COLO829 (cell line): ENCODE measurements around the gene UCP1.

Source experiments
- DNase-seq: peaks from one replicate; pipeline ENCODE4 v3.0.0; 2012; ENCODE audit warnings: low spot score

UCP1 gene, protein sequence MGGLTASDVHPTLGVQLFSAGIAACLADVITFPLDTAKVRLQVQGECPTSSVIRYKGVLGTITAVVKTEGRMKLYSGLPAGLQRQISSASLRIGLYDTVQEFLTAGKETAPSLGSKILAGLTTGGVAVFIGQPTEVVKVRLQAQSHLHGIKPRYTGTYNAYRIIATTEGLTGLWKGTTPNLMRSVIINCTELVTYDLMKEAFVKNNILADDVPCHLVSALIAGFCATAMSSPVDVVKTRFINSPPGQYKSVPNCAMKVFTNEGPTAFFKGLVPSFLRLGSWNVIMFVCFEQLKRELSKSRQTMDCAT

GRCh38 chr4:140568507-140569306, at the start of gene UCP1:
UCP1 (minus strand) TSS chr4:140568961; CDS start chr4:140568729, 232 bp downstream.
- no peak for DNase-seq

DNA sequence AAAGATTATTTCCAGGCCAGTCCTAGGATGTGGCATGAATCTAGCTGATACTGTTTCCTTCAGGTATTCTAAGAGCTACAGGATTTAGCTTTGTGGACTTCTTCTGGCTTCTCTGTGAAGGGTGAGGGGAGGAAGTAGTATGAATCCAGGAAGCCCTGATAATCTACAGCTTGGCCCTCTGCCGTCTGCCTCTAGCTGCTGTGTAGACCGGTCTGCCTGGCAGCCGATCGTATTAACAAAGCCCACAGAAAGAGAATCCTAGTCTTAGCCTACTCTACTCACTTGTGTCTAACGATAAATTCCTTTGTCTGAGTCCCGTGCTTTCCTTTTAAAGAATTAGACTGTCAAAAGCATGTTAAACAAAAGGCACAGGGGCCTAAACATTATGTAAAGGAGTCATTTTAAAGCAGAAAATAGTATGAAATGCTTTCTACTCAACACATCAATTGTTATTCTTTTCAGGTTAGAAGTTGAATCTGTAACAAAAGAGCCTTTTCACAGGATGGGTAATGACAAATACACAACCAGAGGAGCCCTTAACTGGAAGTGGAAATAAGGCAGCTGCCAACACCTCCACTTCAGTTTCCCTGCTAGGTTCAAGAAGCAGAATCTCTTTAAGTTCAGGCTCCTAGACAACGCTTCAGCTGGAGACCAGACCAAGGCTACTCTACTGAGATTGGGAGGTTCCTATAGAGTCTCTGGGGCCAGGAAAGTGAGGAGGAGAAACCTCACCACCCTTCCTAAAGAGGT, 48.9 kb upstream of the UCP1 start:
- no peak for DNase-seq

DNA sequence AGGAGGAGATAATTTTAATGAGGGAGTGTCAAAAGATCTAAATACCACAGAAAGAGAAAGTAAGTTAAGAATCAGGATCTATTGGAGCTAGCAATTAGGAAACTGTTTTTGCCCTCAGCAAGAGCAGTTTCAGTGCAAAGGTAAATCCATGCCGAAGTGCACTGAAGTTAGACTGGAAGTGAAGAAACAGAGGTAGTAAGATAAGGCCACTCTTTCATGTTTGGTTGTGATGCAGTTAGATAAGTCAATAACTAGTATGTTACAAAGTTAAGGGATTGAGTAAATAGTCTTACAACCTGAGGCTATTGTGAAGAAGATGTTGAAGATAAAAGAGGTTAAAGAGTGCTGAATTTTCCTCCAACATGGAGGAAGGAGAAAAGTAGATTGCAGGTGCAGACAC, 46.7 kb upstream of the UCP1 start:
- no peak for DNase-seq

DNA sequence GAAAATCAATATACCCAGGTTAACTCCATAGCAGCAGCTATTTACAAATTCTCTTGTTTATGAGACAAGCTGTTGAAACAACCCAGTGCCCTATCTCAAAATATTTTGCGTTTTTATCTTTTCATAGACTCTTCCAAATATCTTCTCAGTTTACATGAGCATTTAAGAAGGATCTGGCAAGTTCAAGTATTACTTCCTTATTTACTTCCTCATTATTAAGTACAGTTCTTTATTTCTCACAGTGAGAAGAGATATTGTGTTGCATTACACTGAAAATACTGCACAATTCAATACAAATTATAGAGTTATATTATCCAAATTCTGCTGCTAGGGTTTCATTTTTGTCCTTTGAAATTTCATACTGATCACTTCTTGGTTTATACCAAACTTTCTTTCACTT, 43.6 kb upstream of the UCP1 start:
- DNase-seq: no peak

DNA sequence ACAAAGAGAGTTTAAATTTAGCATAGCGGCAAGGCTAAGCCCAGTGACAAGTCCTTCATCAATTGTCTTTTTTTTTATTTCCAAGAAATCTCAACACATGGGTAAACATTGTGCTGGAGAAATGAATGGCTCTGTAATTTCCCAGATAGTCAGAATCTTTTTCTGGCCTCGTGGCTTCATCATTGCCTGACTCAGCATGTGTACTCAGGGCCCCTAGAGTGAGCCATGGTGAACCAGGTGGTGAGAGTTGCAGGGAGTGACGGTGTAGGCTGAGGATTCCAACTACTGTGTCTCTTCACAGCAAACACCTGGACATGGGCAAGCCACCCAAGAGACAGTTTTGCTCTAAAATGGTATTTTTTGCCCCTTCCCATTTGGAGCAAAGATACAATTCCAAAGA, 43.1 kb upstream of the UCP1 start:
- no peak for DNase-seq

GRCh38 chr4:140609548-140610425, 41.0 kb upstream of the UCP1 start:
- DNase-seq: peak; percentile 85

DNA sequence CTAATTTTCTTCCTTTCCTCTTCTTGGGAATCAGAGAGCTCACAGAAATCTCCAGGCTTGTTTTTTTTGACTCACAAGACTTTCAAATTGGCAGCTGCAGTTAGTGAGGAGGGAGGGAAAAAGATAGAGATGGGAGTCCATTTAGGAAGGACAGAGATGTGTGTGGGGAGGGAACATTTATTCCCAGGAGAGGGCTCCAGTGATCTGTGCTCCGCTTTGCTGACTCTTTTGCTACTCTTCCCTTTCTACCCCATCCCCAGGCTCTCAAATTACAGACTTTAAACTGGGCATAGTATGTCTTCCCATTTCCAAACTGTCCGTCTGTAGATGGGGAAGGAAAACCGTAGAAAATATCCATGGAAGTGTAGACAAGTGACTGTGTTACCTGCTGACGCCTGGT, 39.1 kb upstream of the UCP1 start:
- no peak for DNase-seq

GRCh38 chr4:140604544-140604943, 35.8 kb upstream of the UCP1 start:
- DNase-seq: no peak

DNA sequence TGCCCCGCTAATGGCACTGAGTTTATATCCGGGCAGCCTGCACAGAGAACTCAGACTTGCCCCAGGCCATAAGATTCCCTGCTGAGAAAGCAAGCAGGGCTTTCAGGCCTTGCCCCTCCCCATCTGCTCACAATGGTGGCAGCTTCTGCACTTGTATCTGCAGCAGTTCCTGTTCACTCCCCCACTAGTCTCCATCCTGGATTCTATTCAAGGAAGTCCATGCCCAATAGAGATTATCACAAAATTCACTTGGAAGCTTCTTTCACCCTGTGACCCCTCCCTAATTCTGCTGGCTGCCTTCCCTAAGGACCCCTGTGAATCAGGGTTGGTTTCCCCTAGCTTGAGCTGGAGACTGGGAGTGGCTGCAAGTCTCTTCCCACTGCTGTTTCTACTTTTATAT, 34.5 kb upstream of the UCP1 start:
- no peak for DNase-seq

DNA sequence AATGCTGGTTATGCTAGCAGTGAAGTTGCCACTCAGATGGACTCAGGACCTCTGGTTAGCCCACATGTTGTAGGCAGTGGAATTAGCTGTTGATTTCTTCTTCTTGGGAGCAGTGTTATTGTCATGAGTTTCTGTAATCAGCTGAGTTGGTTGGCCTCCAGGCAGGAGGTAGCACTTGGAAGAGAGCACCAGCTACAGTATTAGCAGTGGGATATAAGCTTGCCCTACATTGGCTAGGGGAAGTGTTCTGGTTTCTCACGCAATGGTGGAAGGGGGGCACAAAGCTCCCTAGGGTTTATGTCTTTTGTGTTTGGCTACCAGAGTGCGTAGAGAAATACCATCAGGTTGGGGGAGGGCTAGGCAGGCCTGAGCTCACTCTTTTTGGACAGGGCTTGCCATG, 34.0 kb upstream of the UCP1 start:
- no peak for DNase-seq

DNA sequence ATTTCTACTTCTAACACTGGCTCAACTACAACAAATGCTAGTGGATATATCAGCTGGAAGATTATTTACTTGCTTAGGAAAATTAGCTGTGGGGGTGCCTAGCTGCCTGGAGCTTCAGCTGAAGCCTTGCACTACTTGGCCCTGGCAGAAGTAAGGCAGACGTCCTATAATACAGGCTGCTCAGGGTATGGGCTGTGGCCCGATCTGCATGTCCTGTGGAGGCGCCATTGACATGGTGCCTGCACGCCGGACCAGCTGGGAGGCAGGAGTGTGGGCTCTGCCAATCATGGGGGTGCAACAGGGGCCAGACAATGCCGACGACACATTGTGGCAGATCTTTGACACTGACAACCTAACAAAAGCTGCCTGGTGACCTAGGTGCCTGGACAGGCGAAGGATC, 31.6 kb upstream of the UCP1 start:
- no peak for DNase-seq

GRCh38 chr4:140595065-140595464, 26.3 kb upstream of the UCP1 start:
- DNase-seq: no peak

- no peak for DNase-seq
Measured at GRCh38 chr4:140584439-140584838, 15.7 kb upstream of the UCP1 start.

DNA sequence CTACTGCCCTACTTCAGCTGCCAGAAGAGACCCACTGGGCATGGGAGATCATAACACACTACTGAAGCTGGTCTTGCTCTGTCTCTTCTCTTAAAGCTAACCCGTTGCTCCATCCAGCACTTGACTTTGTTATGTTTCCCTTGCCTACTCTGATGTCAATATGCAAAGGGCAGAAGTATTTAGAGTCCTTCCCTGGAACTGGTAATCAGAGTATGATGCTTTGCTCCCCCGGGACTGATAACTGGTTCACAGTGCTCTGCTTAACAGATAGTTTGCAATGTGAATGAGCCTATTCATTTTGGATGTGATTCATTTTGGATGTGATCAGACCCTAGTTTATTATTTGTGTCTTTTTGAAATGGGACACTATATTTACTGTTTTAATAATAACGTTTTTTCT, 12.3 kb upstream of the UCP1 start:
- DNase-seq: peak; percentile 97

- no peak for DNase-seq
Measured at GRCh38 chr4:140579278-140579677, 10.5 kb upstream of the UCP1 start.

GRCh38 chr4:140575489-140575888, 6.7 kb upstream of the UCP1 start:
- DNase-seq: no peak

- no peak for DNase-seq
Measured at GRCh38 chr4:140571620-140572019, 2.9 kb upstream of the UCP1 start.

DNA sequence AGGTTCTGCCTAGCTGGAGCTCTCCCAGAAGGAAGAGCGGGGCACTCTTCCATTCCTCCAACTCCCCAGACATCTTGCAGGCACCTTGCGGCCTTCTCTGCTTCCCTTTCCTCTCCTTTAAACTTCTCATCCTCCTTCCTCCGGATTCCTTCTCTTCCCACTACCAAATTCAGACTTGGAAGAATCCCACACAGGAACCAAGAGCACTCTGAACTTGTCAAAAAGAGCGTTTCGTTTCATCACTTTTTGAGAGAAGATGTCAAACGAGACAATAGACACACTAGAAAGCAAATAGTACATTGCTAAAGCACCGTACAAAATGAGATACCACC, 512 bp upstream of the UCP1 start:
- no peak for DNase-seq

- no peak for DNase-seq
Measured at GRCh38 chr4:140559696-140560095, 9.1 kb downstream of the UCP1 start.

DNA sequence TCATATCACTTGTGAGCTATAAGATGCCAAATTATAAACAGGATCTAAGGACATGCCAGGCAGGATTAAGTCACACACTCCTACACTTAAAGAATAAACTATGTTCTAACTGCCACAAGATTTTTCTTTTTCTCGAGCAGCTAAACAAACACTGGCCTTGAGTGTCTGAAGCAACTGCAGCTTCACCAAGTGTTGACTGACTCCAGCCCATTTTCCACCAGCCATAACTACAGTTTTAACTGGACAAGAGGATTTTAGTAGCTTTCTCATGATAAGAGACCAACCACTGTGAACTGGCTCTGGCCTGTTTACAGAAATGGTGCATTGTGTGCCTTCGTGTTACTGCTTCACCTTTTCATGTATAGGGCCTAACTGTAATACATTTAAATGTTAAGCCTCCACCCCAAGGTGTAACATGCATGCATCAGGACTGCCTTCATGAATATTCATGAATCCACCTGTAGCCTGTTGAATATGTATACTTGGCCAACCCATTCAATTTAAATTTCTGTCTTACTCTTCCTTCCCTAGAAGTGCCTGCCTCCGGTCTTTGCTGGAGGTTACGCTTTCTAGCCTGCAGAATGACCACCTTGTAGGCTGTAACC, 10.8 kb downstream of the UCP1 start:
- DNase-seq: no peak

- no peak for DNase-seq
Measured at GRCh38 chr4:140556372-140557085, 12.2 kb downstream of the UCP1 start.
